ENCODE measurements around the gene CYGB. TPM values are rescaled to one million over a fixed set of nuclear protein-coding genes. Genes with fewer than 3 reads are reported as not detected.

CYGB gene
- total and polyA plus RNA-seq, 2 of the 13 experiments (the other 11 are each of a cell fraction or from before 2014, with no cell fraction given): 18.9 to 27.1 TPM

- TF ChIP-seq ZNF280B (CRISPR knock-in tag; IDR thresholded peaks at IDR 0.05; ENCODE audit: borderline replicate concordance): no peak
- TF ChIP-seq MAZ (IDR thresholded peaks at IDR 0.05; ENCODE audit: borderline replicate concordance, low read depth, low read length): no peak
- 0 out of 2 replicates have a peak, but pooled peaks have one; percentile 1 for TF ChIP-seq MAZ (CRISPR knock-in tag; IDR thresholded peaks at IDR 0.05; ENCODE audit: low read depth)
- no peak for TF ChIP-seq SMARCC2 (IDR thresholded peaks at IDR 0.05)
- TF ChIP-seq FOXO1 (CRISPR knock-in tag; IDR thresholded peaks at IDR 0.05): no peak
- no peak for TF ChIP-seq GTF3A (CRISPR knock-in tag; conservative IDR thresholded peaks at IDR 0.05)
- TF ChIP-seq HNF1B (CRISPR knock-in tag; IDR thresholded peaks at IDR 0.05): 0 out of 2 replicates have a peak, but pooled peaks have one; percentile 31
- TF ChIP-seq ZBTB37 (CRISPR knock-in tag; IDR thresholded peaks at IDR 0.05): no peak
- TF ChIP-seq ATF2 (CRISPR knock-in tag; IDR thresholded peaks at IDR 0.05): no peak
- TF ChIP-seq RORA (CRISPR knock-in tag; IDR thresholded peaks at IDR 0.05): no peak
- no peak for TF ChIP-seq ZFY (CRISPR knock-in tag; IDR thresholded peaks at IDR 0.05)
- TF ChIP-seq GLI4 (CRISPR knock-in tag; IDR thresholded peaks at IDR 0.05; ENCODE audit: borderline replicate concordance): no peak
- TF ChIP-seq PPARG (CRISPR knock-in tag; conservative IDR thresholded peaks at IDR 0.05): no peak
- TF ChIP-seq NFYB (CRISPR knock-in tag; IDR thresholded peaks at IDR 0.05): no peak
- TF ChIP-seq ZNF180 (CRISPR knock-in tag; IDR thresholded peaks at IDR 0.05; ENCODE audit: borderline replicate concordance, low read depth): no peak
- no peak for TF ChIP-seq NFAT5 (CRISPR knock-in tag; IDR thresholded peaks at IDR 0.05)
- 0 out of 2 replicates have a peak, but pooled peaks have one; percentile 62 for TF ChIP-seq CERS6 (CRISPR knock-in tag; IDR thresholded peaks at IDR 0.05)
Observed at GRCh38 chr17:76585033-76585648, 47.6 kb upstream of the CYGB start (continued).
